CD4-positive, alpha-beta T cell treated with Interleukin-12 subunit alpha and Interleukin-12 subunit beta, for 1 hour (primary cell): ENCODE measurements around the gene IL1RL1.

Experiments
- DNase-seq: peaks from one replicate; pipeline ENCODE4 v3.0.0-alpha.2; 2020

Gene IL1RL1

GRCh38 chr2:102310964-102311640 lies at the start of gene IL1RL1:
Gene IL1RL1 (plus strand): TSS chr2:102311563. CDS start chr2:102338265, 26,702 bp downstream.
- DNase-seq, result no peak

- no peak for DNase-seq
Measured at GRCh38 chr2:102262216-102263129, 48.9 kb upstream of the IL1RL1 start.

- no peak for DNase-seq
Measured at GRCh38 chr2:102264952-102265351, 46.4 kb upstream of the IL1RL1 start.

- no peak for DNase-seq
Measured at GRCh38 chr2:102266204-102266603, 45.2 kb upstream of the IL1RL1 start.

- no peak for DNase-seq
Measured at GRCh38 chr2:102267774-102268173, 43.6 kb upstream of the IL1RL1 start.

- no peak for DNase-seq
Measured at GRCh38 chr2:102268510-102269199, 42.7 kb upstream of the IL1RL1 start.

- DNase-seq, result no peak
Measured at GRCh38 chr2:102269200-102269524, 42.2 kb upstream of the IL1RL1 start.

- peak; percentile 24 for DNase-seq
Measured at GRCh38 chr2:102271844-102272243, 39.5 kb upstream of the IL1RL1 start.

GRCh38 chr2:102273619-102274211 lies 37.6 kb upstream of the IL1RL1 start:
- DNase-seq, result no peak

- no peak for DNase-seq
Measured at GRCh38 chr2:102276549-102277201, 34.7 kb upstream of the IL1RL1 start.

GRCh38 chr2:102277202-102277700 lies 34.1 kb upstream of the IL1RL1 start:
- no peak for DNase-seq

GRCh38 chr2:102278720-102279390 lies 32.5 kb upstream of the IL1RL1 start:
- no peak for DNase-seq

GRCh38 chr2:102279391-102279735 lies 32.0 kb upstream of the IL1RL1 start:
- no peak for DNase-seq

- DNase-seq, result no peak
Measured at GRCh38 chr2:102282678-102283091, 28.7 kb upstream of the IL1RL1 start.

- no peak for DNase-seq
Measured at GRCh38 chr2:102283996-102284395, 27.4 kb upstream of the IL1RL1 start.

GRCh38 chr2:102284611-102285010 lies 26.8 kb upstream of the IL1RL1 start:
- DNase-seq, result no peak

GRCh38 chr2:102285368-102285767 lies 26.0 kb upstream of the IL1RL1 start:
- no peak for DNase-seq

- no peak for DNase-seq
Measured at GRCh38 chr2:102286041-102286440, 25.3 kb upstream of the IL1RL1 start.

- no peak for DNase-seq
Measured at GRCh38 chr2:102289129-102289528, 22.2 kb upstream of the IL1RL1 start.

GRCh38 chr2:102290594-102290993 lies 20.8 kb upstream of the IL1RL1 start:
- no peak for DNase-seq

GRCh38 chr2:102291319-102292075 lies 19.9 kb upstream of the IL1RL1 start:
- no peak for DNase-seq
